ENCODE results near the gene VILL.

VILL gene

DNA sequence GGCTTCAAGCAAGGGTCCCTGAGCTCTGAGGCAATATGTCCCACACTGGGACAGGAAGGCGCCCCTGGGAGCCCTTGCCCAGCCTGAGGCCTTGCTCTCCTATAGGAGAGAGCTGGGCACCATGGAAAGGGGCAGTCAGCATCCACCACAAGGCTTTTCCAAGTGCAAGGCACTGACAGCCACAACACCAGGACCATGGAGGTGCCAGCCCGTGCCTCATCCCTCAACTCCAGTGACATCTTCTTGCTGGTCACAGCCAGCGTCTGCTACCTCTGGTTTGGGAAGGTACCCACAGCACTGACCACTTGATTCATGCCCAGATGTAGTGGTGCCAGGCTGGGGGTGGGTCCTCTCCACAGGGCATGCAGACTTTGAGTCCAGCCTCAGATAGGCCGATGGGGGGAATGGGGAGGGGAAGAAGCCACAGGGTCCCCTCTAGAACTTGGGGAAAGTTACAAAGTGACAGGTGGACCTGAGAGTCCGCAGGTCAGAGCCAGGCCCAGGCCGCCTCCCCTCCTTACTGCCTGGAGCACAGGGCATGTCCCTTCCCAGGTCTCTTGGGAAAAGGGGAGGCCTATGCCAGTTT, 11.8 kb downstream of the VILL start:
- FAIRE-seq: no peak

DNA sequence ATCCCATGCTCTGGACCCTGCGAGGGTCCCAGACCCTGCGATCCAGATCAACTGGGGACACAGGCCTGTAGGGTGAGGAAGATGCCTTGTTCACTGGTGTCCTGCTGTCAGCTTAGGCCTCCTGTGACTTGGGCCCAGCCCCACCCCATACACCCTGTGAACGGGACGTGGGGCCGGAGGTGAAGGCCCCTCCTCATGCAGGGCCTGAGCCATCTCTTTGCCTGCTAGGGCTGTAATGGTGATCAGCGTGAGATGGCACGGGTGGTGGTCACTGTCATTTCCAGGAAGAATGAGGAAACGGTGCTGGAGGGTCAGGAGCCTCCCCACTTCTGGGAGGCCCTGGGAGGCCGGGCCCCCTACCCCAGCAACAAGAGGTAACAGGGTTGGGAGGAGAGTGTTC, 12.4 kb downstream of the VILL start:
- FAIRE-seq: no peak

DNA sequence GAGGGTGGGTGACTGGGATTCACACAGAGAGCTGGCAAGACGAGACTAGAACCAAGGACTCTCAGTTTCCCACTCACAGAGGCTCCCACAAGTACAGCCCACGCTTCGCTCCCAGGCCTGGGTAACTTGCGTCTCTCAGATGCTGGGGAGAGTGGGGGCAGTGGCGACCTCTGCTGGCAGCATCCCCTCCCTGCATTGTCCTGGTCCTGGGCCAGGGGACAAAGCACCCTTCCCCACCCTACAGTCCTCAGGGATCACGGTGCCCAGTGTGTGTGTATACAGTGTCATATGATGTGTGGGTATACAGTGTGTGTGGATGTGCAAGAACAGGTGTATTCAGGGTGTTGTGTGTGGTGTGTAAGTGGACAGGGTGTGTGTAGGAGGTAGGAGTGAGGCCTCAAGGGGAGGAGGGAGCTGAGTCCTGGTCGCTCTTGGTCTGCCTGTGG, 12.8 kb downstream of the VILL start:
- no peak for FAIRE-seq

DNA sequence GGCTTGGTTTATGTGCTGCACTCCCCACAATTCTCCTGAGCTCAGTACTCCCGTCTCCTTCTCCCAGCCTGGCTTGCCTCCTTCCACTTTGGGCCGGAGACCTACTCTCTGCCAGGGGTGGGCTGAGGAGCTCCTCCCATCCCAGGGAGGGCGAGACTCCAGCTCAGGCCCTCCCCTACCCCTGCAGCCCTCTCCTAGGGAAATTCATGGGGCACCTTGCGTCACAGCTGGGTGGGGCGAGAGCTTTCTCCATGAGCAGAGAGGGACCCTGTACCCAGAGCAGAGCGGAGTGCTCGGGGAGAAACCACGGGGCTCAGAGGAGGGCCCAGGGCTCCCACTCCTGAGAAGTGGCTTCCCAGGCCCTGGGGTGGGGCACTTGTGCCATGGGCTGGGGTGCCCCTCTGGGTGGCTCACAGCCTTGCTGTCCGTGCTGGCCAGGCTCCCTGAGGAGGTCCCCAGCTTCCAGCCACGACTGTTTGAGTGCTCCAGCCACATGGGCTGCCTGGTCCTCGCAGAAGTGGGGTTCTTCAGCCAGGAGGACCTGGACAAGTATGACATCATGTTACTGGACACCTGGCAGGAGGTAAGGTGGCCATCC, 13.3 kb downstream of the VILL start:
- no peak for FAIRE-seq

DNA sequence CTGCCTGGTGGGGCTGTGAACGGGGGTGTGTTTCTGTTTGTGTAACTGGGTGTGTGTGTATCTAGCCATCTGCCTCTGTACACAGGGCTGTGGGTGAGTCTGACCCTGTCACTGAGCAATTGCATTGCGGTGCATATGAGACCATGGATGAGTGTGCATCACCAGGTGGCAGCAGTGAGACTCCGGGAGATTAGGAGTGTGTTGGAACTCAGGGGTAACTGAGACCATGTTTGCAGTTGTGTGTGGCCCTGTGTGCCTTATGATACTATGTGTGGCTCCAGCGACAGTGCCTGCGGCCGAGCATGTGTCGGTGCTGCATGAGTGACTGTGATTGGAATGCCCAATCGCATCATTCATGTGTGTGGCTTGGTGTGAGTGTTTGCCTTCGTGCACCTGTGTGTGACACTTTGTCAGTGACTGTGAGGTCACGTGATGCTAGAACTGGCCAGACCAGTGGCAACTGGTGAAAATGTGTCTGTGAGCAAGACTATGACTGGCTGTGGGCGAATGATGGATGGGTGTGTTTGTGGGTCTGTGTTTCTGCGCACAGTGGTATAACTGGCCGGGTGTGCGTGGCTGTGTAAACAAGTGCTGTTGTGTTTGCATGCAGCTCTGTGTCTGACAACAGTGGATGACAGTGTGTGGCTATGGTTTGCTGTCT, 14.0 kb downstream of the VILL start:
- no peak for FAIRE-seq

DNA sequence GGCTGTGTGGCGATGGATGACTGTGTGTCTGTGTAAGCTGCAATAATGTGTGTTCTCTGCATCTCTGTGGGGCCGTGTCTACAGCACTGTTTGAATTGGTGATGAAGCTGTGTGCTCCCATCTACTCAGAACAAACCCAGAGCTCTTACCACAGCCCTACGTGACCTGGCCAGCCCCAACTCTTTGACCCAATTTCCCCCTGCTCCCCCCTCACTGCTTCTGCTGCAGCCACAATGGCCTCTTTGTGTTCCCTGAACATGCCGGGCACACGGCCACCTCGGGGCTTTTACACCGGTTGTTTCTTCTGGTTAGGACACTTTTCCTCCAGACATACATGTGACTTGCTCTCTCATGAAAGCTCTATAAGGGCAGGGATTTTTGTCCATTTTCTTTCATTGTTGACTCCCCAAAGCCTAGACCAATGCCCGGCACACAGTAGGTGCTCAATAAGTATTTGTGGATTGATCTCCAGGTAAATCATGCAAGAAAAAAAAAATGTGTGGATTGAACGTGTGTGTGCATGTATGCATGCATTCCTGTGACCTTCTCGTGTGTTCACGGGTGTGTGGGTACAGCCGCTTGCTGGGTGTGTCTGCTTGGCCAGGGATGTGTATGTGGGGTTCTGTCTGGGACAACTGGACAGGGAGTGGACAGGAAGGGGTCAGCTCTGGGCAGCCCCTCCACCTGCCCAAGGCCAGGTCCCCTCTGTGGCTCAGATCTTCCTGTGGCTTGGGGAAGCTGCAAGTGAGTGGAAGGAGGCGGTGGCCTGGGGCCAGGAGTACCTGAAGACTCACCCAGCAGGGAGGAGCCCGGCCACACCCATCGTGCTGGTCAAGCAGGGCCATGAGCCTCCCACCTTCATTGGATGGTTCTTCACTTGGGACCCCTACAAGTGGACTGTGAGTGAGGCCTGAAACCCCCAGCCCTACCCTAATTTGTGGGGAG, 14.8 kb downstream of the VILL start:
- no peak for FAIRE-seq

DNA sequence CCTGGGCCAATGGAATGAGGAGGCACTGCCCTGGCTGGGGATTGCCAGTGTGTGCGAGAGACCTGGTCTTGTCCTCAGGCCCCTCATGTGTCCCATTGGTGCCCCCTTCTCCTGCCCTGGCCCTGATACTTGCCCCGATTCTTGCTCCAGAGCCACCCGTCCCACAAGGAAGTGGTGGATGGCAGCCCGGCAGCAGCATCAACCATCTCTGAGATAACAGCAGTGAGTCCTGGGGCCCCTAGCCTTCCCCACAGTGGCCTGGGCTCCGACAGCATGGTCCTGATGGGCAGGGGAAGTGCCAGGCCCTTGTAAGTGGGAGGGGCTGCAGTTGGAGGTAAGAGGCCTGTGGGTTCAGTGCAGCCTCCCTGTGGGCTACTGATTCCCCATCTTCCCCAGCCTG, 15.4 kb downstream of the VILL start:
- no peak for FAIRE-seq

DNA sequence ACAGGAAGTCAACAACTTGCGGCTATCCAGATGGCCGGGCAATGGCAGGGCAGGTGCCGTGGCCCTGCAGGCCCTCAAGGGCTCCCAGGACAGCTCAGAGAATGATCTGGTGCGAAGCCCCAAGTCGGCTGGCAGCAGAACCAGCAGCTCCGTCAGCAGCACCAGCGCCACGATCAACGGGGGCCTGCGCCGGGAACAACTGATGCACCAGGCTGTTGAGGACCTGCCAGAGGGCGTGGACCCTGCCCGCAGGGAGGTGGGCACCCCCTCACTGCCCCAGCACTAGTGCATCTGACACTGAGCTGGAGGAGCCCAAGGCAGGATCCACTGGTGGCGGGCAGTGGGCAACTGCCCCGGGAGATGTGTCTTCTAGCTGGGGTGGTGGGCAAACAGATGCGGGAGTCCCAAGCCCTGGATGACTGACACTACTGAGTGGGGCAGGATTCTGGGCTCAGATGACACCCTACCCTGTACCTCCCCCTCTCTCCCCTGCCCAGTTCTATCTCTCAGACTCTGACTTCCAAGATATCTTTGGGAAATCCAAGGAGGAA, 15.9 kb downstream of the VILL start:
- FAIRE-seq: no peak

DNA sequence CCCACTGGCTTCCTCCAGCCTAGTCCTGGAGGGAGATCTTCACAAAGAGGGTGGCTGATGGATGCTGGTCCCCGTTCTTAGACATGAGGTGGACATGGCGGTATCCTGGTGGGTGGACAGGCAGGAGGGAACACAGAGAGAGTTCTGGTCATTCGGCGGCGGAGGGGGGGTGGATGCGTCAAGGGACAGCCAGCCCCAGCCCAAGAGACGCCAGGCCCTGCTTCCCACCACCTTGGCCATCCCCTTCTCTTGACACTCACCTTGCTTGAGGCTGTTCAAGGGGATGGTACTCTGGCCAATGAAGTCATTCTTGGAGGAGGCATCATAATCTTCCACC, 17.1 kb downstream of the VILL start:
- FAIRE-seq: no peak

DNA sequence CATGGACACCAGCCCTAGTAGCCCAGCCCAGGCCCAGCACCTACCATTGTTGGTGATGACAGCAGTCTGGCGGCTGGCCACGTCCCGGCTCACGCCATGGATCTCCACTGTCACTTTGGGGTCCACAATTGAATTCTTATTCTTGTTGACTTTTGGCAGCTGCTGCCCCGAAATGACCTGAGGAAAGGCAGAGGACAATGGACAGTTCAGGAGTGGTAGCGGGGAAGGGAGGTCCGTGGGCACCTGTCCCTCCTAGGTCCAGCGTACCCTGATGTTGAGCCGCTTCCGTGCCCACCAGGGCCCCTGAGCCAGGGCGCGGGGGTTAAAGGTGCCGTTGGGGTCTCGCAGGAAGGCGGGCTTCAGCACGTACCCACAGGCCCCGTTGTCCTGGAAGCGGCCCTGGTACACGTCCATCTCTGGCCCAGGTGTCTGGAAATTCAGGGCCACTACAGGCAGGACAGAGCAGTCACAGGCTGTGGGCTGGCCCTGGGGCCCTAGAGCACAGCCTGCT, 17.7 kb downstream of the VILL start:
- no peak for FAIRE-seq

DNA sequence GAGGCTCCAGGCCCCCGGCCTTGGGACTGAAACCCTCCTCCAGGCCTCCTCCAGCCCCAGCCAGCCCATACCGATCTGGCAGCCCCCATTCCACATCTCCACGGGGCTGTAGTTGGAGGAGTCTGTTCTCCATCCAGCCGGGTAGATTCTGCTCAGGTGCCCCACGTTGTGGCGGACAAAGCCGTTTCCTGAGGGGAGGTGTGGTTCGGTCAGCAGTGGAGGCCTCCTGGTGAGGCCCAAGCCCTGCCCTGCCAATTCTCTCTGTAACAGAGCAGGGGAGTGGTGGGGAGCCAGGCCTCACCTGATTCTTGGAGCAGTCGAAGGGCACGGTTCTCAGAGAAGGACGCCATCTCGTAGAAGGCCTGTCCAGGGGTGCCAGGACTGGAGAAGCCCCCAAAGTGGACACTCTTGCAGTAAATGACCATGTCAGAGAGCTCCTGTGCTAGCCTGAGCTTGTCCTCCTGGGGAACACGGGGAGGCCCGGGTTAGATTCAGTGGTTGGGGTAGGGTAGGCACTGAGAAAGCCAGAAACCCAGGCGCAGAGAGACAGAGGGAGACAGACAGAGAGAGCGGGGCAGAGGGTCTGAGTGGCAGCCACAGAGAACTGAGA, 18.5 kb downstream of the VILL start:
- no peak for FAIRE-seq

DNA sequence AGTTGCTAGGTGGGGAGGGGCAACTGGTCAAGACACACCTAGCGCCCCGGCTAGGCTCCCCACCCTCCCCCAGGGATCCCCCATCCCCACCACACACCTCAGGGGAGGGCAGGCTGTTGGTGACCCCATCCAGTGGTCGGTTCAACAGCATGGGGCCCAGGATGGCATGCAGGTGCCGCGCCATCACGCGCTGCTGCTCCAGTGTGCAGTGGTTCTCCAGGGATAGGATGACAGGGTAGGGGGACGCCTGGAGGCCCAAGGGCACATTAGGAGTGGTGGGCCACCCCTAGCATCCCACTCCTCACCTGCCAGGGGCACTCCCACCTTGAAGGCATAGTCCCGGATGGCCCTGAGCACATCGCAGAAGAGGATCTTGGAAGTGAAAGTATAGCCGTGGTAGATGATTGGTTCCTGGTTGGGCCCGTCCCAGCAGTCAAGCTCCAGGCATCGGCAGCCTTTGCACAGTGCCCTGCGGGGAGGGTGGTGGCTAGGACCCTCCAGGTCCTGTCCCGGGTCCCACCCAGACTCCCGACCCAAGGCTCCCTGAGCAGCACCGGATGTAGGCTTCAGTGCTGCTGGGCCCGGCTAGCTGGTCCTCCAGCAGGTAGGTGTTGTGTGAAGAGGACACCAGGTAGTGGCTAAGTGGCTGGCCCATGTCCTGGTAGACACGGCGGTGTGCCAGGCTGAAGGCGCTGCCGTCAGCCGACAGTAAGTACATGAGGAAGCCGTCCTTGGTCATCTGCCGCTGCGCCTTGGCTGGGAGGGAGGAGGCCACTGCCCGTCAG, 19.4 kb downstream of the VILL start:
- FAIRE-seq: no peak

DNA sequence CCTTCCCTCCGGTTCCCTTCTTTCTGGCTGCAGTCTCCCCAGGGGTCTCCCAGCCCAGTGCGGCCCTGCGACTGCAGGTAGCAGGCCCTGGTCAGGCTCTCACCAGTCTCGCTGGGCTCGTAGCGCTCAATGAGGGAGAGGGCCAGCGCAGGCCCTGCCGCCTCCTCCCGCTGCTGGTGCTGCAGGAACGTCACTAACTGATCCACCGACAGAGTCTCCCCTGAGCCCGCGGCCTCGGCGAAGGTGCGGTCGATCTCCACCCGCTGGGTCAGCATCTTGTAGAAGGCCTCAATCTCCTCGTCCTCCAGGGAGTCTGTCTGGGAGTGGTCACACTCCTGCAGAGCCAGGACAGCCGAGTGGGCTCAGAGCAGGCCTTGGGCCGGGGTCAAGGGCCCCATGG, 20.5 kb downstream of the VILL start:
- no peak for FAIRE-seq

DNA sequence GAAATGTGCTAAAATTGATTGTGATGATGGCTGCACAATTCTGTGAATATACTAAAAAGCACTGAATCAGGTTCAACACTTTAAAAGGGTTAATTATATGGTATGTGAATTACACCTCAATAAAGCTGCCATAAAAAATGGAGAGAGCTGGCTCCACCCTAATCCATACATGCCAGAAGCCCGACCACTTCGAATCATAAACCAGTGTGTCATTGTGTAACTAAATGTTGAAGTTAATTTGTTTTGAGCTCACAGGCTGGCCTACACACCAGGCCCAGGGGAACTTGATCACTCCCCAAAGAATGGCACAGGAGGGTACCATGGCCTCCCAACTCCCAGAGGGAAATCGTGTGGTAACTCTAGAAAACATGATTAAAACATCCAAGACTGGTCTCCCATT, 24.9 kb downstream of the VILL start:
- FAIRE-seq: no peak

DNA sequence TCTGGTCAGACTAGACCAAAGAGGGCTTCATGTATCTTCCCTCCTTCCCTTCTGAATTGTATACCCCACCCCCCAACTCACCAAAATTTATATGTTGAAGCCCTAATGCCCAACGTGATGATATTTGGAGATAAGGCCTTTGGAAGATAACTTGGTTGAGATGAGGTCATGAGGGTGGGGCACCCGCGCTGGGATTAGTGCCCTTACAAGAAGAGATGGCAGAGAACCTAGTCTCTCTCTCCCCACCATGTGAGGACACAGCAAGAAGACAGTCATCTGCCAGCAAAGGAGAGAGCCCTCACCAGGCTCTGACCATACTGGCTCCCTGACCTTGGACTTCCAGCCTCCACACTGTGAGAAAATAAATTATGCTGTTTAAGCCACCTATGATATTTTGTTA, 25.4 kb downstream of the VILL start:
- FAIRE-seq: no peak

DNA sequence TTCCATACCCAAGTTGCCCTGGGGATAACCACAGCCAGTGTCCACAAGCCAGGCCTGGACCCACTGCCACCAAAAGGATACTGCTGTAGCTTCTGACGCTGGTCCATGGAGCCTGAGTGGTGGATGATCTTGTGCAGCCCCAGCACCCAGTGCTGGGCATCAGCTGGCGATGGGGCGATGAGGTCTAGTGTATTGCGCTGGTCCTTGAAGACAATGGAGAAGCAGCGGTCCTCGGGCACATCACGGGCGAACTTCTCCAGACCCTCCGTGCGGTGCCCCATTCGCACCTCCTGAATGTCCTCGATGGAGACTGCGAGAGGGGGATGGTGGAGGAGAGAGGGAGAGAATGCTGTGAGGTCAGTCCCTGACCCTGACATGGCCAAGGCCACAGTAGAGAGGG, 25.8 kb downstream of the VILL start:
- FAIRE-seq: no peak

DNA sequence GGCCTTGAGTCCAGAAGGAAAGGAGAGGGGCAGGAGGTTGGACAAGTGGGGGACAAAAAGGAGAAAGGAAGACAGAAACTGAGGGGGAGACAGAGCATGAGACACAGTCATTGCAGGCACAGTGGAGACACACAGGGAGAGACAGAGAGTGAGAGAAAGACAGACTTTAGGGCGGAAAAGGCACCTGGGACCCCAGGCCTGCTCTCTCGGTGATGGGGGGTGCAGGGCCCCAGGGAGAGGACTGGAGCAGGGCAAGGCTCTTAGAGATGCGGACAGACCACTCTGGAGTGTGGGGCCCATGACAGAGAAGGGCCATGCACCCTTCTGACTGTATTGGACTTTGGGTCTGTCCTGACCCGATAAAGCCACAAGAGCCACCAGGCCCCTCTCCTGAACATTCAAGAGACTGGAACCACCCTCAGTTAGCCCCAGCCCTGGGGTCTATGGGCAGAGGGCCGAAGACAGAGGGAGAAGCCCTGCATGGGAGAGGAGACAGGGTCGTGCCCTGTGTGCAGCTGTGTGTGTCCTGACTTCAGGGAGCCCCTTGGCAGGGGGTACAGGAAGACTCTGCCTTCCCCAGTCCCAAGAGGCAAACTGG, 26.4 kb downstream of the VILL start:
- FAIRE-seq: no peak

DNA sequence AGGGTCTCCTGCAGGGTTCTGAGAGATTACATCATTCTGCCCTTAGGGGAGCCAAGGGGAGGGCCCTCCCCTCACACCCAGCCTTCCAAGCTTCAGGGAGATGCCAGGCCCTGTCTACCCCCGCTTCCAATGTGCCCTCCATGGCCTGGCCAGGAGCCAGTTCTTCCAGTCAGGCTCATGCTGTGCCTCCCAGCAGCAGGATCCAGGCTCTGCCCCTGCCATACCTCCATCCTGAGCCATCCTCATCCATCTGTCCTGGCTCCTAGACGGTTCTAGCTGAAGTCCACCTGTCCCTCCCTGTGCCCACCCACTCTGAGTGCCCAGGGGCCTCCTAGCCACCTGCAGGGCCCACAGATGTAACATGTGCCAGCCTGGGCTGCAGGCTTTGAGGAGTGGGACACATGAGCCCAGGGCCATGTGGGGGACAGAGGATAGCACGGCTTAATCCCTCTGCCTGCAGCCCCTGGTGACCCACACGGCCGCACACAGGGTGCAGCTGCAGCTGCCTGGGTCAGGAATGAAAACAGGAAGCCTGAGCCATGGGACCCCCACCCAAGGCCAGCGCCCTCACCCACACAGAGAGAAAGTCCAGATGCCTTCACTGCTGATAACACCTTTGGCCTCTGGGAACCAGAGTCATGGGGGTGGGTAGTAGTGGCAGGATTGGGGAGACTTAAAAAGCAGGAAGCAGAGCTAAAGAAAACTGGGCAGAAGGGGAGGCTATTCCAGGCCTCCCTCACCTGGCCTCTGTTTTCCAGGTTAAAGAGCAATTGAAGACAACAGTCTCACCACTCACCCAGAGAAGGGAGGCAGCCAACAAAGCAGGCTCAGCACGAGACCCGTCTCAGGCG, 27.1 kb downstream of the VILL start:
- no peak for FAIRE-seq

DNA sequence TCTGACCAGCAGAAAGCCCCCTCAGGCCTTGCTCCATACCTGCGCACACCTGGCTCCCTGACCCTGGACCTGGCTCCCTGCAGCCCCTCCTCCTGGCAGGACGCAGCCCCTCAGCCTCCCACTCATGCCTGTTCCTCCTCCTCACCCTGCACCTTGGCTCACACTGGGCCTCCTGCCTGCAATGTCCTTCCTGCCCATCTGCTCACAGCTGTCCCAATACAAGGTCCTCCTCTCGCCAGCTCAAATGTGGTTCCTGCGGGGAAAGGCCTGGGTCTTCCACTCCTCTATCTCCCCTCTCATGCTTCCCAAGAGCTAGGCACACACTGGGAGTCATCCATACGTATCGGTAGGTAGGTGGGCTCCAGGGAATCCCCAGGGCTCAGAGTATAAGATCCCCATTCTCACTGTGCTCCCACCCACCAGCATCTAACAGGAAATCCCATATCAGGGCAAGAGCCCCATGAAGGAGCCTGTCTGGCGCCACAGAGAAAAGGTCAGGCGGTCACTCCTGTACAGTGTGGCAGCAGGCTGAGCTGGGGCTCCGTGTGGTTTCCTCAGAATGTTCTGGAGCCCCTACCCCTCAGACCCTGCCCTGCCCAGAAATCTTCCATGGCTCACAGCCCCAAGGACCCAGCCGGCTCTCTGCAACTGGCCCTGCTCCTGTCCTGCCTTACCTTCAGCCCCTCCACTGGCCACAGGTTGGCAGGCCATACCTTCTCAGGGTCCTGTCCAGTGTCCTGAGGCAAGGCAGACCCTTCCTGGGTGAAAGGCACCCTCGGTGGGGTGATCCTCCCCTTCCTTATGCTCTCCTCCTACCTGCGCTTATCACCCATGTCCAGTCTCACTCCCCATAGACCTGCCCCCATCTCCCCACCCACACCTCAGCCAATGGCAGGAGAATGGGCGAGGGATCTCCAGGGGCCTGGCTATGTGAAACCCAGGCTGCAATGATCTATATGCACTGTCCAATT, 28.0 kb downstream of the VILL start:
- FAIRE-seq: no peak
